Measurements from ENCODE around the gene PAK1IP1.
"Not testable (repeated sequence)": the region's sequence is repeated elsewhere in the genome, so short reads cannot be mapped to it uniquely, and the experiment has no call there.

The PAK1IP1 gene

GRCh38 chr6:10694302-10695085, at the start of gene PAK1IP1, which contains the start of gene C6orf52:
Gene PAK1IP1, plus strand, starts transcription at chr6:10694972. Its CDS starts 14 bp downstream, at chr6:10694986.
Gene C6orf52, minus strand, starts transcription at chr6:10694616. Its CDS starts 7,066 bp downstream, at chr6:10687550.
- peak; percentile 85 to 90 for DNase-seq (ENCODE audit: low read depth in 2 of 2)

- peak in 1 of 2 experiments; percentile 8 for DNase-seq (ENCODE audit: low read depth in 2 of 2)
Measured at GRCh38 chr6:10655508-10656055, 39.2 kb upstream of the PAK1IP1 start.

- DNase-seq (ENCODE audit: low read depth in 2 of 2): no peak
Measured at GRCh38 chr6:10658910-10659698, 35.7 kb upstream of the PAK1IP1 start.

GRCh38 chr6:10659699-10660348, 34.9 kb upstream of the PAK1IP1 start:
- no peak for DNase-seq (ENCODE audit: low read depth in 2 of 2)

GRCh38 chr6:10660431-10661191, 34.2 kb upstream of the PAK1IP1 start:
- not testable (repeated sequence) for DNase-seq (ENCODE audit: low read depth in 2 of 2)

- no peak for DNase-seq (ENCODE audit: low read depth in 2 of 2)
Measured at GRCh38 chr6:10662207-10662606, 32.6 kb upstream of the PAK1IP1 start.

GRCh38 chr6:10662742-10663141, 32.0 kb upstream of the PAK1IP1 start:
- DNase-seq (ENCODE audit: low read depth in 2 of 2): no peak

- not testable (repeated sequence) for DNase-seq (ENCODE audit: low read depth in 2 of 2)
Measured at GRCh38 chr6:10665595-10665994, 29.2 kb upstream of the PAK1IP1 start.

- no peak for DNase-seq (ENCODE audit: low read depth in 2 of 2)
Measured at GRCh38 chr6:10668126-10668917, 26.4 kb upstream of the PAK1IP1 start.

GRCh38 chr6:10676403-10676802, 18.4 kb upstream of the PAK1IP1 start:
- no peak for DNase-seq (ENCODE audit: low read depth in 2 of 2)

GRCh38 chr6:10678456-10678855, 16.3 kb upstream of the PAK1IP1 start:
- no peak for DNase-seq (ENCODE audit: low read depth in 2 of 2)

GRCh38 chr6:10681795-10682194, 13.0 kb upstream of the PAK1IP1 start:
- no peak for DNase-seq (ENCODE audit: low read depth in 2 of 2)

- no peak for DNase-seq (ENCODE audit: low read depth in 2 of 2)
Measured at GRCh38 chr6:10682355-10682988, 12.3 kb upstream of the PAK1IP1 start.

- DNase-seq (ENCODE audit: low read depth in 2 of 2): no peak
Measured at GRCh38 chr6:10684618-10685017, 10.2 kb upstream of the PAK1IP1 start.

GRCh38 chr6:10685092-10685915, 9.5 kb upstream of the PAK1IP1 start:
- DNase-seq (ENCODE audit: low read depth in 2 of 2): no peak

- DNase-seq (ENCODE audit: low read depth in 2 of 2): no peak
Measured at GRCh38 chr6:10686901-10687300, 7.9 kb upstream of the PAK1IP1 start.

- DNase-seq (ENCODE audit: low read depth in 2 of 2): no peak
Measured at GRCh38 chr6:10687582-10687981, 7.2 kb upstream of the PAK1IP1 start.

- no peak for DNase-seq (ENCODE audit: low read depth in 2 of 2)
Measured at GRCh38 chr6:10690651-10691445, 3.9 kb upstream of the PAK1IP1 start.

All from stimulated activated CD4-positive, alpha-beta T cell treated with anti-CD3 and anti-CD28 coated beads, Interleukin-12 subunit alpha, Interleukin-12 subunit beta, amount 100 ng/mL, for 24 hours (primary cell).